ENCODE measurements around the gene ZFP36L2.

Gene ZFP36L2

GRCh38 chr2:43219383-43220228, 6.8 kb downstream of the ZFP36L2 start:
- no CpG with 5 or more reads among the region's 35 CpGs for WGBS, 2 donors (ENCODE audit: extremely low coverage in 2 of 2, insufficient read length in 2 of 2, insufficient replicate concordance in 1 of 2)

GRCh38 chr2:43218702-43219382, 7.6 kb downstream of the ZFP36L2 start:
- DNase-seq (ENCODE audit: low spot score), result no peak
- WGBS, 2 donors (ENCODE audit: extremely low coverage in 2 of 2, insufficient read length in 2 of 2, insufficient replicate concordance in 1 of 2), result no CpG with 5 or more reads among the region's 8 CpGs
- peak overlapping the region; percentile 59 to 65 for H3K4me3 ChIP-seq (ENCODE audit: low read length in 2 of 2)
- H2AK5ac ChIP-seq (ENCODE audit: low read depth, low read length), result peak overlapping the region; percentile 79
- peak overlapping the region; percentile 75 for H3K23ac ChIP-seq (ENCODE audit: low read depth, low read length, poor library complexity)
- H3K18ac ChIP-seq (ENCODE audit: low read length), result peak overlapping the region; percentile 98
- peak overlapping the region; percentile 98 for H2BK12ac ChIP-seq (ENCODE audit: low read length)
- peak overlapping the region; percentile 92 for H2AFZ ChIP-seq (ENCODE audit: low read length)
- peak overlapping the region; percentile 35 for H3K27ac ChIP-seq (replicated peaks; ENCODE audit: low read length)
- H3K9ac ChIP-seq (ENCODE audit: low read depth, low read length, poor library complexity), result peak overlapping the region; percentile 80
- peaks cover 6 to 18% of the 10 kb centered on the region in 2 donors for H3K36me3 ChIP-seq (replicated peaks in 1 of 2; ENCODE audit: control insufficient read depth in 2 of 2, insufficient read depth in 2 of 2, low read length in 2 of 2)
- H3K4ac ChIP-seq (ENCODE audit: low read length), result peak overlapping the region; percentile 85
- H2BK5ac ChIP-seq (ENCODE audit: low read length), result peak overlapping the region; percentile 83
- peak overlapping the region; percentile 77 for H4K8ac ChIP-seq (ENCODE audit: low read depth, low read length)
- H3K14ac ChIP-seq (ENCODE audit: low read length), result peak overlapping the region; percentile 91
- peak overlapping the region; percentile 81 for H2BK120ac ChIP-seq (ENCODE audit: low read depth, low read length)
- peaks cover 0 to 2% (median 0%) of the 10 kb centered on the region in 3 experiments for H3K27me3 ChIP-seq (ENCODE audit: control insufficient read depth in 3 of 3, insufficient read depth in 3 of 3, low read depth in 1 of 3, low read length in 3 of 3)
- H3K79me1 ChIP-seq (ENCODE audit: low read depth, low read length), result peaks cover 7% of the 10 kb centered on the region
- peaks cover 33 to 49% of the 10 kb centered on the region in 2 donors for H3K4me1 ChIP-seq (ENCODE audit: control insufficient read depth in 2 of 2, insufficient read depth in 1 of 2, low read depth in 1 of 2, low read length in 2 of 2)
- H3K9me3 ChIP-seq (replicated peaks in 1 of 2; ENCODE audit: control insufficient read depth in 2 of 2, insufficient read depth in 1 of 2, low read depth in 1 of 2, low read length in 2 of 2), result no peaks in the 10 kb centered on the region
- peak overlapping the region; percentile 83 for H2BK15ac ChIP-seq (ENCODE audit: low read length)
- H3K4me2 ChIP-seq (ENCODE audit: insufficient read depth, low read length, poor library complexity, severe bottlenecking), result no peak overlapping the region
- H4K91ac ChIP-seq (ENCODE audit: low read depth, low read length, poor library complexity), result peak overlapping the region; percentile 95

More at GRCh38 chr2:43219383-43220228, 6.8 kb downstream of the ZFP36L2 start:
- Histone ChIP-seq H2AFZ (ENCODE audit: low read length) (peak overlapping the region; percentile 92), H2AK5ac (ENCODE audit: low read depth, low read length) (peak overlapping the region; percentile 79), H2BK120ac (ENCODE audit: low read depth, low read length) (no peak overlapping the region), H3K79me1 (ENCODE audit: low read depth, low read length) (peaks cover 8% of the 10 kb centered on the region), H3K14ac (ENCODE audit: low read length) (peak overlapping the region; percentile 58), H3K18ac (ENCODE audit: low read length) (peak overlapping the region; percentile 98), H3K27me3 (ENCODE audit: control insufficient read depth in 3 of 3, insufficient read depth in 3 of 3, low read depth in 1 of 3, low read length in 3 of 3) (peaks cover 0 to 2% (median 0%) of the 10 kb centered on the region in 3 experiments), H3K4me2 (ENCODE audit: insufficient read depth, low read length, poor library complexity, severe bottlenecking) (peak overlapping the region; percentile 12), H3K9me3 (replicated peaks in 1 of 2; ENCODE audit: control insufficient read depth in 2 of 2, insufficient read depth in 1 of 2, low read depth in 1 of 2, low read length in 2 of 2) (no peaks in the 10 kb centered on the region), H2BK12ac (ENCODE audit: low read length) (peak overlapping the region; percentile 98), H3K23ac (ENCODE audit: low read depth, low read length, poor library complexity) (peak overlapping the region; percentile 75), H3K36me3 (replicated peaks in 1 of 2; ENCODE audit: control insufficient read depth in 2 of 2, insufficient read depth in 2 of 2, low read length in 2 of 2) (peaks cover 8 to 22% of the 10 kb centered on the region in 2 donors), H4K91ac (ENCODE audit: low read depth, low read length, poor library complexity) (peak overlapping the region; percentile 95), H3K9ac (ENCODE audit: low read depth, low read length, poor library complexity) (peak overlapping the region; percentile 80), H4K8ac (ENCODE audit: low read depth, low read length) (peak overlapping the region; percentile 77), H2BK15ac (ENCODE audit: low read length) (peak overlapping the region; percentile 83), H3K4me1 (ENCODE audit: control insufficient read depth in 2 of 2, insufficient read depth in 1 of 2, low read depth in 1 of 2, low read length in 2 of 2) (peaks cover 33 to 49% of the 10 kb centered on the region in 2 donors), H3K4me3 (ENCODE audit: low read length in 2 of 2) (peak overlapping the region in 1 of 2 donors; percentile 59), H2BK5ac (ENCODE audit: low read length) (peak overlapping the region; percentile 83), H3K27ac (replicated peaks; ENCODE audit: low read length) (peak overlapping the region; percentile 91), H3K4ac (ENCODE audit: low read length) (peak overlapping the region; percentile 85)
- no peak for DNase-seq (ENCODE audit: low spot score)

DNA sequence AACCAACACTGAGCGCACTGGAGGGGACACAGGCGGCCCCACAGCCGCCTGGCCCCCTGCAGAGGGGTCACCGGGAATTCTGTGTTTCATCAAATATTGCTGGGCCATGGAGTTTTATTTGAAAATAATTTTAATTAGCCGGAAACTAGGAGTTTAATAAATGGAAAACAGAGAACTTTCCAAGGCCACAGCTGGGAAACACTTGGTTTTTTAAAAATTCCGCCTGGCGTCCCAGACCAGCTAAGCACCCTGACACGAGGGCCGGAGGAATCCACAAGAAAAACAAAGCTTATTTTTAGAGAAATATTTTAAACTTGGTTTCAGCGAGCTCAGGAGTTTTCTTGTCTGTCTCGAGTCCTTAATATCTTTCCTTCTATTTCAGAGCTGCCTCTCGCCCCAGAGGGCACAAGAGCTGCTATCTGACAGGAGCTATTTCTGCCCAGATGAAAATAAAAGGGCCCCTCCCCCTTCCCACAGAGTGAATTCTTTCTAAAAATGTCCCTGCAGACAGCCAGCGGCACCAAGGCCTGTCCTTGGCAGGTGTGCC, 8.2 kb downstream of the ZFP36L2 start:
- peak overlapping the region; percentile 62 for H2AFZ ChIP-seq (ENCODE audit: low read length)
- no peak overlapping the region for H2BK15ac ChIP-seq (ENCODE audit: low read length)
- no peak overlapping the region for H3K4me2 ChIP-seq (ENCODE audit: insufficient read depth, low read length, poor library complexity, severe bottlenecking)
- H2BK5ac ChIP-seq (ENCODE audit: low read length), result no peak overlapping the region
- DNase-seq (ENCODE audit: low spot score), result no peak
- H2BK12ac ChIP-seq (ENCODE audit: low read length), result no peak overlapping the region
- peak overlapping the region; percentile 24 for H3K27ac ChIP-seq (replicated peaks; ENCODE audit: low read length)
- H2AK5ac ChIP-seq (ENCODE audit: low read depth, low read length), result peak overlapping the region; percentile 79
- H3K27me3 ChIP-seq (ENCODE audit: control insufficient read depth in 3 of 3, insufficient read depth in 3 of 3, low read depth in 1 of 3, low read length in 3 of 3), result peaks cover 0 to 2% (median 0%) of the 10 kb centered on the region in 3 experiments
- H3K9me3 ChIP-seq (replicated peaks in 1 of 2; ENCODE audit: control insufficient read depth in 2 of 2, insufficient read depth in 1 of 2, low read depth in 1 of 2, low read length in 2 of 2), result no peaks in the 10 kb centered on the region
- no peak overlapping the region for H3K23ac ChIP-seq (ENCODE audit: low read depth, low read length, poor library complexity)
- H3K9ac ChIP-seq (ENCODE audit: low read depth, low read length, poor library complexity), result no peak overlapping the region
- no peak overlapping the region for H3K4ac ChIP-seq (ENCODE audit: low read length)
- H2BK120ac ChIP-seq (ENCODE audit: low read depth, low read length), result peak overlapping the region; percentile 81
- peak overlapping the region in 1 of 2 donors; percentile 59 for H3K4me3 ChIP-seq (ENCODE audit: low read length in 2 of 2)
- H4K91ac ChIP-seq (ENCODE audit: low read depth, low read length, poor library complexity), result no peak overlapping the region
- H3K14ac ChIP-seq (ENCODE audit: low read length), result no peak overlapping the region
- H3K79me1 ChIP-seq (ENCODE audit: low read depth, low read length), result peaks cover 5% of the 10 kb centered on the region
- H4K8ac ChIP-seq (ENCODE audit: low read depth, low read length), result no peak overlapping the region
- H3K36me3 ChIP-seq (replicated peaks in 1 of 2; ENCODE audit: control insufficient read depth in 2 of 2, insufficient read depth in 2 of 2, low read length in 2 of 2), result peaks cover 2 to 12% of the 10 kb centered on the region in 2 donors
- H3K4me1 ChIP-seq (ENCODE audit: control insufficient read depth in 2 of 2, insufficient read depth in 1 of 2, low read depth in 1 of 2, low read length in 2 of 2), result peaks cover 31 to 43% of the 10 kb centered on the region in 2 donors
- H3K18ac ChIP-seq (ENCODE audit: low read length), result peak overlapping the region; percentile 50
- WGBS, 2 donors (ENCODE audit: extremely low coverage in 2 of 2, insufficient read length in 2 of 2, insufficient replicate concordance in 1 of 2), result no CpG with 5 or more reads among the region's 13 CpGs
